HepG2 (cell line): ENCODE results near the gene CD300A. TPM values are rescaled to one million over a fixed set of nuclear protein-coding genes. Genes with fewer than 3 reads are reported as not detected.

Experiments used
- ATAC-seq: fragments of 200-7000 bp; cut with Tn5 transposase; 3 replicates; pipeline ENCODE4 v1.9.1; 2020; ENCODE audit warnings: mild to moderate bottlenecking, moderate library complexity
- BruUV-seq: library from RNA; stranded (reverse); fragments of 400-500 nt; replicated peaks from 2 replicates; lab custom pipeline; 2021; lab: Mats Ljungman, UMichigan
- CTCF ChIA-PET: fragments of 300-600 bp; formaldehyde crosslinking; extraction: SDS; loops from one replicate; lab custom pipeline; 2021; ENCODE audit warnings: low total read pairs, inconsistent platforms, low intra/inter-chr PET ratio; lab: Yijun Ruan, JAX
- POLR2A ChIA-PET: fragments of 350-600 bp; sonication (Branson Sonifier 250); formaldehyde crosslinking; loops from one replicate; lab custom pipeline; 2020; ENCODE audit warnings: antibody characterized with exemption, inconsistent platforms; lab: Yijun Ruan, JAX
- DNase-seq: peaks from one replicate; pipeline ENCODE4 v3.0.0-alpha.2; 2015; ENCODE audit warnings: low spot score
- FAIRE-seq: peaks from 3 replicates; lab custom pipeline; 2011; peaks lifted over from hg19 to GRCh38; lab: Jason Lieb, UNC
- H2AFZ ChIP-seq: one replicate; pipeline ENCODE4 v1.6.1; 2011; ENCODE audit warnings: low read length, inconsistent platforms
- H3K27ac ChIP-seq: fragments of 300-600 bp; 3 replicates; pipeline ENCODE4 v1.8.0; 2011; ENCODE audit warnings: mixed run types, mild to moderate bottlenecking, mixed read lengths, low read length, inconsistent platforms; ENCODE audit not compliant: insufficient read depth; ENCODE audit errors: extremely low read length
- H3K27me3 ChIP-seq, 2 experiments: fragments of 200-600 bp in 1 of 2; 2 replicates in 1 of 2; 3 replicates in 1 of 2; pipeline versions ENCODE4 v1.6.0 to v1.8.0; 2011; ENCODE audit warnings: low read length in 2 of 2, mild to moderate bottlenecking in 2 of 2, moderate library complexity in 2 of 2, inconsistent platforms in 1 of 2; ENCODE audit not compliant: insufficient read depth in 2 of 2, control insufficient read depth in 1 of 2
- H3K36me3 ChIP-seq, 2 experiments: fragments of 200-600 bp in 1 of 2; replicated peaks in 1 of 2; 2 replicates in 1 of 2; 3 replicates in 1 of 2; pipeline versions ENCODE4 v1.5.1 to v1.8.0; 2011; ENCODE audit warnings: low read length in 2 of 2, inconsistent platforms in 1 of 2; ENCODE audit not compliant: insufficient read depth in 2 of 2, control insufficient read depth in 1 of 2
- H3K4me1 ChIP-seq: 2 replicates; pipeline ENCODE4 v1.5.1; 2012; ENCODE audit warnings: low read length, inconsistent platforms; ENCODE audit not compliant: insufficient read depth
- H3K4me2 ChIP-seq: 2 replicates; pipeline ENCODE4 v1.6.0; 2011; ENCODE audit warnings: low read depth, low read length, inconsistent platforms
- H3K4me3 ChIP-seq, 3 experiments: fragments of 200-600 bp in 1 of 3; sonication (generic), shearing (Covaris generic) in 1 of 3; replicated peaks in 1 of 3; 2 replicates each; pipeline ENCODE4 v1.5.1; 2011 to 2016; ENCODE audit warnings: low read length in 3 of 3, inconsistent platforms in 2 of 3, low read depth in 2 of 3, mild to moderate bottlenecking in 2 of 3, control low read depth in 1 of 3, mixed read lengths in 1 of 3; ENCODE audit not compliant: insufficient read depth in 1 of 3
- H3K79me2 ChIP-seq: one replicate; pipeline ENCODE4 v1.6.1; 2011; ENCODE audit warnings: low read length, inconsistent platforms; ENCODE audit not compliant: insufficient read depth
- H3K9ac ChIP-seq: 2 replicates; pipeline ENCODE4 v1.6.0; 2011; ENCODE audit warnings: mild to moderate bottlenecking, low read depth, low read length, inconsistent platforms; ENCODE audit not compliant: insufficient read depth
- H3K9me3 ChIP-seq: 2 replicates; pipeline ENCODE4 v1.5.1; 2012; ENCODE audit warnings: mild to moderate bottlenecking, low read length
- H4K20me1 ChIP-seq: 2 replicates; pipeline ENCODE4 v1.6.0; 2011; ENCODE audit warnings: inconsistent platforms, mild to moderate bottlenecking, low read length, moderate library complexity; ENCODE audit not compliant: insufficient read depth
- EHMT2 ChIP-seq: fragments of 200-600 bp; sonication (generic); IDR thresholded peaks from 2 replicates; pipeline ENCODE4 v1.7.0; 2017; ENCODE audit warnings: antibody characterized with exemption, low read depth, low read length, borderline replicate concordance
- KDM6A ChIP-seq: IDR thresholded peaks from 2 replicates; pipeline ENCODE4 v1.6.1; 2016; ENCODE audit warnings: low read depth
- MAFG ChIP-seq: sonication (generic); formaldehyde crosslinking; IDR thresholded peaks from 2 replicates; pipeline ENCODE4 v1.5.1; 2020; ENCODE audit warnings: mild to moderate bottlenecking, missing genetic modification reagents
- MBNL3 ChIP-seq: fragments of 250-450 bp; sonication (Bioruptor Pico); conservative IDR thresholded peaks from 2 replicates; pipeline ENCODE4 v1.8.0; 2022; ENCODE audit warnings: mild to moderate bottlenecking, inconsistent platforms
- WIZ ChIP-seq: sonication (generic); formaldehyde crosslinking; IDR thresholded peaks from 2 replicates; pipeline ENCODE4 v1.5.1; 2020; ENCODE audit warnings: mild to moderate bottlenecking, missing genetic modification reagents
- WGBS: methylation state at CpG from one replicate; pipeline ENCODE4 v1.1.6; 2017; ENCODE audit warnings: low lambda C conversion rate; 5-methylcytosine and 5-hydroxymethylcytosine counted together
- in situ Hi-C: cut with HindIII; loops from 2 replicates; pipeline ENCODE4 v1.10.0; 2017; ENCODE audit warnings: low pct_unique_long_range_greater_than_20kb; ENCODE audit not compliant: extremely low pct_ligation_motif_present
- intact Hi-C: fragments of 100-400 bp; cut with micrococcal nuclease; formaldehyde crosslinking; loops from one replicate; pipeline ENCODE4 v1.10.0; 2022; ENCODE audit not compliant: unreplicated experiment
- polyA plus RNA-seq, 8 experiments: library from polyadenylated mRNA; depleted of rRNA in 3 of 8; stranded (reverse) in 7 of 8; unstranded in 1 of 8; fragments of >200 nt; fragmentation: Illumina TruSeq in 4 of 8; extraction: Trizol in 4 of 8; gene quantifications; 2 replicates each; pipeline versions ENCODE4 v1.2.1 to v1.2.3, GENCODE V29; 2011 to 2016; ENCODE audit warnings: low read depth in 4 of 8, missing spikeins in 1 of 8, mixed read lengths in 1 of 8; ENCODE audit not compliant: insufficient read depth in 1 of 8
- total RNA-seq, 5 experiments: library from RNA; depleted of rRNA; stranded (reverse); fragments of >200 nt; fragmentation: Illumina TruSeq; extraction: Trizol; gene quantifications; 2 replicates each; pipeline ENCODE4 v1.2.3, GENCODE V29; 2016; ENCODE audit warnings: low read depth in 1 of 5
- TF ChIP-seq, protein P1 (sequence below): sonication (generic); formaldehyde crosslinking; IDR thresholded peaks from 2 replicates; pipeline ENCODE4 v1.4.0; 2020; ENCODE audit warnings: missing genetic modification reagents
- TF ChIP-seq, protein P2 (sequence below): sonication (generic); formaldehyde crosslinking; IDR thresholded peaks from 2 replicates; pipeline ENCODE4 v1.4.0; 2020; ENCODE audit warnings: missing genetic modification reagents

The CD300A gene
- total and polyA plus RNA-seq, 2 of the 13 experiments (the other 11 are each of a cell fraction or from before 2014, with no cell fraction given): not detected

DNA sequence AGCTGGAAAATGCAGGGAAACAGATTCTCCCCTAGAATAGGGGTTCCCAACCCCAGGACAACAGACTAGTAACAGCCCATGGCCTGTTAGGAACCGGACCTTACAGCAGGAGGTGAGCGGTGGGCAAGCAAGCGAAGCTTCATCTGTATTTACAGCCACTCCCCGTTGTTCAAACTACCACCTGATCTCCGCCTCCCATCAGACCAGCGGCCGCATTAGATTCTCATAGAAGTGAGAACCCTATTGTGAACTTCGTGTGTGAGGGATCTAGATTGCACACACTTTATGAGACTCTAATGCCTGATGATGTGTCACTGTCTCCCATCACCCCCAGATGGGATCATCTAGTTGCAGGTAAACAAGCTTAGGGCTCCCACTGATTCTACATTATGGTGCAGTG is 61.3 kb downstream of the CD300A start:
- no peak for DNase-seq
- WGBS: 7% methylated on average over 8 of the region's 8 CpGs

DNA sequence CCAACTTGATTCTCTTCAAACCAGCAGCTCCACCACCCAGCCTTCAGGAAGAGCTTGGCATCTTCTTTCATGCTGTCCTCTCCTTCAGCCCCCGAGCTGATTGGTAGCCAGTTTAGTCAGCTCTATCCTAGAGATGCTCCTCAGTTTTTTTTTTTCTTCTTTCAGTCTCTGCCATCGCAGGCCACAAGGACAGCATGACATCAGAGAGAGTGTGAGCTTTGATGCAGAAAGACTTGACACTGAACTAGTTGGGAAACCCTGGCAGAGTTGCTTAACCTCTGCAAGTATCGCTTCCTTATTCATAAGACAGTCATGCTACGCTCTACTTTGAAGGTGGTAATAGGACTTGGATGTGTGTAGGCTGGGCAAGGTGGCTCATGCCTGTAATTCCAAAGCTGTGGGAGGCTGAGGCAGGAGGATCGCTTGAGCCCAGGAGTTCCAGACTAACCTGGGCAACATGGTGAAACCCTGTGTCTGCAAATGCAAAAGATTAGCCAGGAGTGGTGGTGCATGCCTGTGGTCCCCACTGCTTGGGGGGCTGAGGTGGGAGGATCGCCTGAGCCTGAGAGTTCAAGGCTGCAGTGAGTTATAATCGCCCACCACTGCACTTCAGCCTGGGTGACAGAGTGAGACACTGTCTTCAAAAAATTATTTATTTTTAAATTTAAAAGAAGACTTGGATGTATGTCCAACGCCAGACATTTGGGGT is 62.2 kb downstream of the CD300A start:
- H3K4me2 ChIP-seq: no peak overlapping the region
- no peaks in the 10 kb centered on the region for H3K79me2 ChIP-seq
- POLR2A ChIA-PET: no interaction called here
- FAIRE-seq: no peak
- DNase-seq: no peak
- no peaks in the 10 kb centered on the region for H4K20me1 ChIP-seq
- H3K9ac ChIP-seq: no peak overlapping the region
- H3K27me3 ChIP-seq: peaks cover 5 to 85% of the 10 kb centered on the region in 2 experiments; a peak in 4 of 5 replicates
- no peak overlapping the region for H2AFZ ChIP-seq
- no TSS peak for BruUV-seq
- CTCF ChIA-PET: no interaction called here
- intact Hi-C loops: no loop called here
- H3K4me1 ChIP-seq: no peaks in the 10 kb centered on the region
- no peaks in the 10 kb centered on the region for H3K36me3 ChIP-seq
- no peak overlapping the region for H3K27ac ChIP-seq
- no peaks in the 10 kb centered on the region for H3K9me3 ChIP-seq
- H3K4me3 ChIP-seq: no peak overlapping the region
- no peak for ATAC-seq
- under 1% methylated on average over 8 of the region's 8 CpGs for WGBS
- in situ Hi-C loops: no loop called here
- TF ChIP-seq KDM6A (no peak), MBNL3 (CRISPR knock-in tag) (no peak), EHMT2 (no peak), MAFG (CRISPR knock-in tag) (no peak)
- TF ChIP-seq, protein P1, sequence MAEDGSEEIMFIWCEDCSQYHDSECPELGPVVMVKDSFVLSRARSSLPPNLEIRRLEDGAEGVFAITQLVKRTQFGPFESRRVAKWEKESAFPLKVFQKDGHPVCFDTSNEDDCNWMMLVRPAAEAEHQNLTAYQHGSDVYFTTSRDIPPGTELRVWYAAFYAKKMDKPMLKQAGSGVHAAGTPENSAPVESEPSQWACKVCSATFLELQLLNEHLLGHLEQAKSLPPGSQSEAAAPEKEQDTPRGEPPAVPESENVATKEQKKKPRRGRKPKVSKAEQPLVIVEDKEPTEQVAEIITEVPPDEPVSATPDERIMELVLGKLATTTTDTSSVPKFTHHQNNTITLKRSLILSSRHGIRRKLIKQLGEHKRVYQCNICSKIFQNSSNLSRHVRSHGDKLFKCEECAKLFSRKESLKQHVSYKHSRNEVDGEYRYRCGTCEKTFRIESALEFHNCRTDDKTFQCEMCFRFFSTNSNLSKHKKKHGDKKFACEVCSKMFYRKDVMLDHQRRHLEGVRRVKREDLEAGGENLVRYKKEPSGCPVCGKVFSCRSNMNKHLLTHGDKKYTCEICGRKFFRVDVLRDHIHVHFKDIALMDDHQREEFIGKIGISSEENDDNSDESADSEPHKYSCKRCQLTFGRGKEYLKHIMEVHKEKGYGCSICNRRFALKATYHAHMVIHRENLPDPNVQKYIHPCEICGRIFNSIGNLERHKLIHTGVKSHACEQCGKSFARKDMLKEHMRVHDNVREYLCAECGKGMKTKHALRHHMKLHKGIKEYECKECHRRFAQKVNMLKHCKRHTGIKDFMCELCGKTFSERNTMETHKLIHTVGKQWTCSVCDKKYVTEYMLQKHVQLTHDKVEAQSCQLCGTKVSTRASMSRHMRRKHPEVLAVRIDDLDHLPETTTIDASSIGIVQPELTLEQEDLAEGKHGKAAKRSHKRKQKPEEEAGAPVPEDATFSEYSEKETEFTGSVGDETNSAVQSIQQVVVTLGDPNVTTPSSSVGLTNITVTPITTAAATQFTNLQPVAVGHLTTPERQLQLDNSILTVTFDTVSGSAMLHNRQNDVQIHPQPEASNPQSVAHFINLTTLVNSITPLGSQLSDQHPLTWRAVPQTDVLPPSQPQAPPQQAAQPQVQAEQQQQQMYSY (CRISPR knock-in tag): no peak
- TF ChIP-seq, protein P2, sequence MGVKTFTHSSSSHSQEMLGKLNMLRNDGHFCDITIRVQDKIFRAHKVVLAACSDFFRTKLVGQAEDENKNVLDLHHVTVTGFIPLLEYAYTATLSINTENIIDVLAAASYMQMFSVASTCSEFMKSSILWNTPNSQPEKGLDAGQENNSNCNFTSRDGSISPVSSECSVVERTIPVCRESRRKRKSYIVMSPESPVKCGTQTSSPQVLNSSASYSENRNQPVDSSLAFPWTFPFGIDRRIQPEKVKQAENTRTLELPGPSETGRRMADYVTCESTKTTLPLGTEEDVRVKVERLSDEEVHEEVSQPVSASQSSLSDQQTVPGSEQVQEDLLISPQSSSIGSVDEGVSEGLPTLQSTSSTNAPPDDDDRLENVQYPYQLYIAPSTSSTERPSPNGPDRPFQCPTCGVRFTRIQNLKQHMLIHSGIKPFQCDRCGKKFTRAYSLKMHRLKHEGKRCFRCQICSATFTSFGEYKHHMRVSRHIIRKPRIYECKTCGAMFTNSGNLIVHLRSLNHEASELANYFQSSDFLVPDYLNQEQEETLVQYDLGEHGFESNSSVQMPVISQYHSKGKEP (CRISPR knock-in tag): no peak

More for the DNA sequence above, 61.3 kb downstream of the CD300A start:
- POLR2A ChIA-PET: no interaction called here
- Histone ChIP-seq H3K79me2 (no peaks in the 10 kb centered on the region), H3K4me3 (no peak overlapping the region), H3K27me3 (peaks cover 5 to 89% of the 10 kb centered on the region in 2 experiments; a peak in 4 of 5 replicates), H3K4me1 (no peaks in the 10 kb centered on the region), H2AFZ (no peak overlapping the region), H3K27ac (no peak overlapping the region), H3K4me2 (no peak overlapping the region), H3K36me3 (no peaks in the 10 kb centered on the region), H4K20me1 (no peaks in the 10 kb centered on the region), H3K9me3 (no peaks in the 10 kb centered on the region), H3K9ac (no peak overlapping the region)
- TF ChIP-seq WIZ (CRISPR knock-in tag): no peak
- in situ Hi-C loops: no loop called here
- intact Hi-C loops: no loop called here
- FAIRE-seq (no peak), ATAC-seq (no peak)
- CTCF ChIA-PET: no interaction called here
- BruUV-seq: no TSS peak
